Measurements from ENCODE around the gene CRABP1. TPM values are rescaled to one million over a fixed set of nuclear protein-coding genes. Genes with fewer than 3 reads are reported as not detected.

Gene CRABP1
- total RNA-seq, 2 donors from 2014 or later, result 103 TPM

DNA sequence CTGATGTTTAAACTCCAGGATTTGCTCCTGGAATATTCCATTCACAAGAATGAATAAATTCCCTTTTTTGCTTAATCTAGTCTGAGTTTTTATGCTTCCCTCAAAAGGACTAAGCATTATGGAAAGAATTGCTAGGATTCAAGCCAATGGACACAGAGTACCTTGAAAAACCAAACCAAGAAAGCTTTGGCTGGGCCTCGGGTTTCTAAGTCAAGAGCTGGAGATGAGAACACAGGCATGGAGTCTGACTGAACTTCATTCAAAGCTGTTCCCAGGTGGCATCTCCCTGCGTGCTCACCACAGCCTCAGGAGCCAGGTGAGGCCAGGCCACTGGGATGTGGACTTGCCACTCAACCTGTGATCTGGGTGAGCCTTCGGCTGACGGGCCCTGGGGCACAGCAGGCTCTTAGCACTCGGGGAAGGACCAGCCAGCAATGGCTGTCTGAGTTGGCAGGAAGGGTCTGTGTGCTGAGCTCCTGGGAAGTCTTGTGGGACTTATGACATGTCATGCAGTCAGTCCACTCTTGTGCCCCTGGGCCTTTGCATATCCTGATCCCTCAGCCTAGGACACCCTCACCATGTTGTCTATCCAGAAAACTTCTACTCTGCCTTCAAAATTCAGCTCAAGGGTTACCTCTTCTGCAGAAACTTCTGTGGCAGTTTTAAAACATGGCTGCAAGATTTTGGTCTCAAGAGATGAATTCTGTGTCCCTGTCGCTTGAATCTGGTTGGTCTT is 21.8 kb downstream of the CRABP1 start:
- Mint-ChIP-seq H3K27ac (no peak overlapping the region), H3K4me1 (peaks cover 5% of the 10 kb centered on the region), H3K4me3 (no peak overlapping the region), H3K9me3 (no peaks in the 10 kb centered on the region), H3K27me3 (ENCODE audit: insufficient read depth) (peaks cover 4% of the 10 kb centered on the region), H3K36me3 (ENCODE audit: low read depth) (no peaks in the 10 kb centered on the region)
- no peaks in the 10 kb centered on the region for H3K4me1 ChIP-seq (ENCODE audit: control insufficient read depth, insufficient read depth, low read length)
- H3K4me3 ChIP-seq (ENCODE audit: low read length), result no peak overlapping the region
- no peak overlapping the region for H3K27ac ChIP-seq (ENCODE audit: low read depth, low read length)
- 94 to 97% methylated on average over 3 to 6 of the region's 6 CpGs for WGBS, 2 experiments (ENCODE audit: insufficient coverage in 1 of 2, insufficient read length in 1 of 2)
- no peak for TF ChIP-seq CTCF (conservative IDR thresholded peaks at IDR 0.05)
- no peaks in the 10 kb centered on the region for H3K9me3 ChIP-seq (ENCODE audit: control insufficient read depth, low read length)
- no peak for DNase-seq
- no peaks in the 10 kb centered on the region for H3K27me3 ChIP-seq (ENCODE audit: control insufficient read depth, insufficient read depth, low read length, poor library complexity, severe bottlenecking)
- no peaks in the 10 kb centered on the region for H3K36me3 ChIP-seq (ENCODE audit: control insufficient read depth, insufficient read depth, low read length)
- no peak overlapping the region for H3K9ac ChIP-seq (ENCODE audit: extremely low read depth, low read length, poor library complexity, severe bottlenecking)

DNA sequence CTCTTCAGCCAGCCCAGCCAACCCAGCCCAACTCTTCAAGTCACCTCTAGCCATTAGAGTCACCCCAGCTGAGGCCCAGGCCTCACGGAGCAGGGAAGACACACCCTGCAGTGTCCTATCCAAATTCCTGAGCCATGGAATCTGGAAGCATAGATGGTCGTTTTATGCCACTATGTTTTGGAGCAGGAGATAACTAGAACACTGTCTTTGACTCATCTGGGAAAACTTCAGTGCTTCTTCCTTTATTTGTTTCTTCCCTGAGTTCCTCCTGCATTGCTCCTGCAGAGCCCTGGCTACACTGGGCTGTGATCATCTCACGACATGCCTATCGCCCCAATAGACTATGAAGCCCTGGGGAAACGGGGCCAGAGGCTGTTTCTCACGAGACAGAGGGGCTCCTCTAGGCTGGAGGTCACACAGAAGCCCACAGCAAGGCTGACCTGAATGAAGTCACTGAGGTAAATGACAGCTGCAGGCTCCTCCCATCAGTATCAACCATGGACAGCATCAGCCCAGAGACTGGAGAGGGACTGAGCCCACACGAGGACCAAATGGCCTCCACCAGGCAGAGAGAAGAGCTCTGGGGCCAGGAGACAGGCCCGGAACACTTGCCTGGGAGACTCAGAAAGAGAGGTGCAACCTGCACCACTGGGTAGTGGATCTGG is 22.7 kb downstream of the CRABP1 start:
- WGBS, 2 experiments (ENCODE audit: insufficient coverage in 1 of 2, insufficient read length in 1 of 2), result 86 to 91% methylated on average over 6 to 8 of the region's 8 CpGs

GRCh38 chr15:78363381-78363734 is 23.2 kb downstream of the CRABP1 start:
- no peaks in the 10 kb centered on the region for H3K9me3 Mint-ChIP-seq
- DNase-seq, result no peak
- H3K27ac Mint-ChIP-seq, result no peak overlapping the region
- H3K36me3 ChIP-seq (ENCODE audit: control insufficient read depth, insufficient read depth, low read length), result no peaks in the 10 kb centered on the region
- no peaks in the 10 kb centered on the region for H3K9me3 ChIP-seq (ENCODE audit: control insufficient read depth, low read length)
- H3K9ac ChIP-seq (ENCODE audit: extremely low read depth, low read length, poor library complexity, severe bottlenecking), result no peak overlapping the region
- H3K36me3 Mint-ChIP-seq (ENCODE audit: low read depth), result no peaks in the 10 kb centered on the region
- no peak overlapping the region for H3K27ac ChIP-seq (ENCODE audit: low read depth, low read length)
- WGBS, 2 experiments (ENCODE audit: insufficient coverage in 1 of 2, insufficient read length in 1 of 2), result 89 to 100% methylated on average over 4 to 6 of the region's 6 CpGs
- H3K4me1 ChIP-seq (ENCODE audit: control insufficient read depth, insufficient read depth, low read length), result peaks cover 4% of the 10 kb centered on the region
- peaks cover 4% of the 10 kb centered on the region for H3K27me3 Mint-ChIP-seq (ENCODE audit: insufficient read depth)
- no peak overlapping the region for H3K4me3 Mint-ChIP-seq
- peaks cover 6% of the 10 kb centered on the region for H3K4me1 Mint-ChIP-seq
- no peaks in the 10 kb centered on the region for H3K27me3 ChIP-seq (ENCODE audit: control insufficient read depth, insufficient read depth, low read length, poor library complexity, severe bottlenecking)
- no peak overlapping the region for H3K4me3 ChIP-seq (ENCODE audit: low read length)
- no peak for TF ChIP-seq CTCF (conservative IDR thresholded peaks at IDR 0.05)

More for the DNA sequence above, 22.7 kb downstream of the CRABP1 start:
- DNase-seq, result no peak
- Histone ChIP-seq H3K9me3 (ENCODE audit: control insufficient read depth, low read length) (no peaks in the 10 kb centered on the region), H3K27ac (ENCODE audit: low read depth, low read length) (no peak overlapping the region), H3K27me3 (ENCODE audit: control insufficient read depth, insufficient read depth, low read length, poor library complexity, severe bottlenecking) (no peaks in the 10 kb centered on the region), H3K9ac (ENCODE audit: extremely low read depth, low read length, poor library complexity, severe bottlenecking) (no peak overlapping the region), H3K36me3 (ENCODE audit: control insufficient read depth, insufficient read depth, low read length) (no peaks in the 10 kb centered on the region), H3K4me3 (ENCODE audit: low read length) (no peak overlapping the region), H3K4me1 (ENCODE audit: control insufficient read depth, insufficient read depth, low read length) (no peaks in the 10 kb centered on the region)
- Mint-ChIP-seq H3K4me3 (no peak overlapping the region), H3K27me3 (ENCODE audit: insufficient read depth) (peaks cover 4% of the 10 kb centered on the region), H3K4me1 (peaks cover 6% of the 10 kb centered on the region), H3K27ac (no peak overlapping the region), H3K36me3 (ENCODE audit: low read depth) (no peaks in the 10 kb centered on the region), H3K9me3 (no peaks in the 10 kb centered on the region)
- TF ChIP-seq CTCF (conservative IDR thresholded peaks at IDR 0.05), result no peak
